ENCODE results near the gene FDX1.

The FDX1 gene

GRCh38 chr11:110513846-110514437, 84.2 kb downstream of the FDX1 start:
- no peak for DNase-seq
